ENCODE measurements around the gene HS3ST2. TPM values are rescaled to one million over a fixed set of nuclear protein-coding genes. Genes with fewer than 3 reads are reported as not detected.

HS3ST2 gene
- total and polyA plus RNA-seq, 2 experiments from 2014 or later = 0.17 TPM; not detected in 1

DNA sequence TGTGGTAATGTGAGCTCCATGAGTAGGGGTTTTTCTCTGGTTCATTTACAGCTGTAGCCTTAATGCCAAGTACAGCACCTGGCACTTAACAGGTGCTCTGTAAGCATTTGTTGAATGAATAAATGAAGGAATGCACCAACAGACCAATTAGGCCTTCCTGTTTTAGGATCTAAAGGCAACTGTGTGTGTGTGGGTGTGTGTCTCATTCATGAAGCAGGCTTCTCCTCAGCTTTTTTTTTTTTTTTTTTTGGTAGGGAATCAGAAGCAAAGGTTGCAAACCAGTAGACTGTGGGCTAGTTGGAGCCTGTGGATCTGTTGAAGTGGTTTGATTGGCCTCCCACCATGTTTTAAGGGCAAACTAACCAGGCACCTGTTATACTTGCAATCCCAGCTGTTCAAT is 48.1 kb downstream of the HS3ST2 start:
- H3K4me3 ChIP-seq = no peak overlapping the region

DNA sequence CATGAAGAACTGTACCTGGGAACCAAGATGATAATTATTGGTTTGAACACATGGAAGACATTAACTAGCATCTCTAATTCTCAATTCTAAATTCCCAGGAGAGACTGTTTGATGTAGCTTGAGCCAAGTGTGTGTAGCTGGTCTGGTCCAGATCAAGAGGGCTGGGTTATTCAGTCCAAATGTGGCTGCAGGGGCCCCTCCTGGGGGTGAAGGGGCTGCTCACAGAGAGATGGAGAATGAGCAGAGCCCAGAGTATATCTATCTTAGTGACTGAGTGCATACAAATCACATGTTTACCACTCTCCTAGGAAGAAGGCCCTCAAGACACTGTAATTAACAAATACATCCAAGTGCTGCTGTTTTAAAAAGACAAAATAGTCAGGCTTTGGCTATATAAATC is 50.4 kb downstream of the HS3ST2 start:
- no peak overlapping the region for H3K27ac ChIP-seq
- H3K4me2 ChIP-seq = no peak overlapping the region
- H2AFZ ChIP-seq = no peak overlapping the region
- TF ChIP-seq EZH2 (IDR thresholded peaks at IDR 0.05; ENCODE audit: borderline replicate concordance) (no peak), EZH2phosphoT487 (IDR thresholded peaks at IDR 0.05; ENCODE audit: low read depth, severe bottlenecking, unreplicated experiment) (no peak)
- no peaks in the 10 kb centered on the region for H4K20me1 ChIP-seq (ENCODE audit: insufficient read depth, poor library complexity, severe bottlenecking)
- H3K4me1 ChIP-seq (ENCODE audit: insufficient read depth) = no peaks in the 10 kb centered on the region
- no peaks in the 10 kb centered on the region for H3K9me3 ChIP-seq (ENCODE audit: low read depth)
- no peaks in the 10 kb centered on the region for H3K9me2 ChIP-seq (replicated peaks; ENCODE audit: insufficient read depth)
- H3K79me2 ChIP-seq = no peaks in the 10 kb centered on the region
- no peak for DNase-seq (ENCODE audit: low spot score)
- no peak overlapping the region for H3K4me3 ChIP-seq
- no peaks in the 10 kb centered on the region for H3K36me3 ChIP-seq (replicated peaks; ENCODE audit: insufficient read depth, low read depth)
- no peaks in the 10 kb centered on the region for H3K27me3 ChIP-seq

More for the DNA sequence above, 48.1 kb downstream of the HS3ST2 start:
- H3K9me3 ChIP-seq (ENCODE audit: low read depth) = no peaks in the 10 kb centered on the region
- H3K4me1 ChIP-seq (ENCODE audit: insufficient read depth) = no peaks in the 10 kb centered on the region
- no peak overlapping the region for H2AFZ ChIP-seq
- TF ChIP-seq EZH2phosphoT487 (IDR thresholded peaks at IDR 0.05; ENCODE audit: low read depth, severe bottlenecking, unreplicated experiment) = no peak
- TF ChIP-seq, protein P1, sequence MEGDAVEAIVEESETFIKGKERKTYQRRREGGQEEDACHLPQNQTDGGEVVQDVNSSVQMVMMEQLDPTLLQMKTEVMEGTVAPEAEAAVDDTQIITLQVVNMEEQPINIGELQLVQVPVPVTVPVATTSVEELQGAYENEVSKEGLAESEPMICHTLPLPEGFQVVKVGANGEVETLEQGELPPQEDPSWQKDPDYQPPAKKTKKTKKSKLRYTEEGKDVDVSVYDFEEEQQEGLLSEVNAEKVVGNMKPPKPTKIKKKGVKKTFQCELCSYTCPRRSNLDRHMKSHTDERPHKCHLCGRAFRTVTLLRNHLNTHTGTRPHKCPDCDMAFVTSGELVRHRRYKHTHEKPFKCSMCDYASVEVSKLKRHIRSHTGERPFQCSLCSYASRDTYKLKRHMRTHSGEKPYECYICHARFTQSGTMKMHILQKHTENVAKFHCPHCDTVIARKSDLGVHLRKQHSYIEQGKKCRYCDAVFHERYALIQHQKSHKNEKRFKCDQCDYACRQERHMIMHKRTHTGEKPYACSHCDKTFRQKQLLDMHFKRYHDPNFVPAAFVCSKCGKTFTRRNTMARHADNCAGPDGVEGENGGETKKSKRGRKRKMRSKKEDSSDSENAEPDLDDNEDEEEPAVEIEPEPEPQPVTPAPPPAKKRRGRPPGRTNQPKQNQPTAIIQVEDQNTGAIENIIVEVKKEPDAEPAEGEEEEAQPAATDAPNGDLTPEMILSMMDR (IDR thresholded peaks at IDR 0.05; ENCODE audit: poor library complexity) = no peak
- no peak for TF ChIP-seq EZH2 (IDR thresholded peaks at IDR 0.05; ENCODE audit: borderline replicate concordance)
- no peaks in the 10 kb centered on the region for H3K79me2 ChIP-seq
- H3K27ac ChIP-seq = no peak overlapping the region
- H3K27me3 ChIP-seq = no peaks in the 10 kb centered on the region
- no peak overlapping the region for H3K4me2 ChIP-seq
- no peaks in the 10 kb centered on the region for H3K9me2 ChIP-seq (replicated peaks; ENCODE audit: insufficient read depth)
- H4K20me1 ChIP-seq (ENCODE audit: insufficient read depth, poor library complexity, severe bottlenecking) = no peaks in the 10 kb centered on the region
- H3K36me3 ChIP-seq (replicated peaks; ENCODE audit: insufficient read depth, low read depth) = no peaks in the 10 kb centered on the region
- no peak for DNase-seq (ENCODE audit: low spot score)

DNA sequence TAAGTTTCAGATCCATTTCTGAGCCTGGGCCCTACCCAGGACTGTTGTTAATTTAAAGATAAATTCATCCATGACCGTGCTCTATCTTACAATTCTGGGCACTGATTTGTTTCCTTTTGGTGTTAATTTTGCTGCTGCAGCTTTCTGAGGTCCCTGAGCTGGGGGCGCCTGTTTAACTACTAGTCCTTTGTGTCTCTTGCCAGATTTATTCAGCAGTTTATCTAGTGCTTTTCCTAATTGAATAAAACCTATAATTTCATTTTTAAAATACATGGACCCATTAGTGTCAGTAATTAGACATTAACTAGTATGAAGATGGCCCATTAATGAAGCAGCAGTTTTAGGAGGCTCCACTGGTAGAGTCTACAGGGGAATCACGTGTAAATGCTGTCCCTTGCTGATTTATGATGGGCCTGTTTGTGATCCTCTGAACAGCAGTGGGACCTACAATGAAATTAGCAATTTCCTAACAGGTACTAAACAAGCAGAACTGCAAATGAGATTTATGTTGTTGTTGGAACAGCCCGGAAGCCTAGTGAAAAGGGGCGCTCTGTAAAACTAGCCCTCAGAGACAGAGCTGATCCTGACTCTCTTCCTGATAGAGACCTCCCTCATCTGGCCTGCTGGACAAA is 54.7 kb downstream of the HS3ST2 start:
- Histone ChIP-seq H3K27ac (no peak overlapping the region), H3K79me2 (no peaks in the 10 kb centered on the region)

DNA sequence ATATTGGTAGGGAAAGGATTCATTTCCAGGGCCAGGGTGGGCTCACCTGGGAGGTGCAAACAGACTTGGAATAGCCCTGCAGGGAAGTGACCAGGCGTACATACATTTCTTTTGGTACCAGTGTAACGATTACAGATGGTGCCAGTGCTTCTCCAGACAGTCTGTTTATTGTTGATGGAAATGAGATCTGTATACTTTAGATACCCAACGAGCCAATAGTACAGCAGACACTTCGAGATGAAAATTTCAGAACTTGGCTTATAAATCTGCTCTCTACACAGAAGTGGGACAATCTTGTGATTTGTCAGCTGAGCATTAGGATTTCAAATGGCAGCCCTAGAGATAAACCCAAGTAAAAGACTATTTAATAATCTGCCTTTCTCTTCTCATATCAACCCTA is 57.9 kb downstream of the HS3ST2 start:
- no peak for DNase-seq (ENCODE audit: low spot score)

More for the DNA sequence above, 54.7 kb downstream of the HS3ST2 start:
- Histone ChIP-seq H4K20me1 (ENCODE audit: insufficient read depth, poor library complexity, severe bottlenecking) (no peaks in the 10 kb centered on the region), H3K4me2 (no peak overlapping the region), H3K4me3 (no peak overlapping the region), H3K27me3 (peaks cover 4% of the 10 kb centered on the region), H2AFZ (no peak overlapping the region), H3K9me2 (replicated peaks; ENCODE audit: insufficient read depth) (no peaks in the 10 kb centered on the region), H3K36me3 (replicated peaks; ENCODE audit: insufficient read depth, low read depth) (no peaks in the 10 kb centered on the region), H3K4me1 (ENCODE audit: insufficient read depth) (no peaks in the 10 kb centered on the region), H3K9me3 (ENCODE audit: low read depth) (no peaks in the 10 kb centered on the region)
- TF ChIP-seq EZH2 (IDR thresholded peaks at IDR 0.05; ENCODE audit: borderline replicate concordance) (no peak), EZH2phosphoT487 (IDR thresholded peaks at IDR 0.05; ENCODE audit: low read depth, severe bottlenecking, unreplicated experiment) (no peak)
- TF ChIP-seq, protein P1 (IDR thresholded peaks at IDR 0.05; ENCODE audit: poor library complexity) = no peak
- DNase-seq (ENCODE audit: low spot score) = no peak
- WGBS (ENCODE audit: low lambda C conversion rate, missing lambda C conversion rate) = 82% methylated on average over 5 of the region's 5 CpGs

More for the DNA sequence above, 57.9 kb downstream of the HS3ST2 start:
- Histone ChIP-seq H3K79me2 (no peaks in the 10 kb centered on the region), H4K20me1 (ENCODE audit: insufficient read depth, poor library complexity, severe bottlenecking) (no peaks in the 10 kb centered on the region), H3K4me1 (ENCODE audit: insufficient read depth) (no peaks in the 10 kb centered on the region), H3K27me3 (peaks cover 4% of the 10 kb centered on the region), H3K9me2 (replicated peaks; ENCODE audit: insufficient read depth) (no peaks in the 10 kb centered on the region), H3K27ac (no peak overlapping the region), H2AFZ (no peak overlapping the region), H3K36me3 (replicated peaks; ENCODE audit: insufficient read depth, low read depth) (no peaks in the 10 kb centered on the region), H3K9me3 (ENCODE audit: low read depth) (no peaks in the 10 kb centered on the region), H3K4me3 (no peak overlapping the region), H3K4me2 (no peak overlapping the region)
- no peak for TF ChIP-seq EZH2 (IDR thresholded peaks at IDR 0.05; ENCODE audit: borderline replicate concordance)
- TF ChIP-seq EZH2phosphoT487 (IDR thresholded peaks at IDR 0.05; ENCODE audit: low read depth, severe bottlenecking, unreplicated experiment) = no peak
- TF ChIP-seq, protein P1 (IDR thresholded peaks at IDR 0.05; ENCODE audit: poor library complexity) = no peak
- 80% methylated on average over 4 of the region's 4 CpGs for WGBS (ENCODE audit: low lambda C conversion rate, missing lambda C conversion rate)

Measured in hepatocyte (in vitro differentiated cells).